Heart left ventricle (tissue), 16 donors: ENCODE measurements around the gene TRABD2A. TPM values are rescaled to one million over a fixed set of nuclear protein-coding genes. Genes with fewer than 3 reads are reported as not detected.
A peak's percentile ranks its signal among the peaks of the same experiment; 100 is the strongest.

Experiments used
- ATAC-seq, 4 donors: fragments of 200-7000 bp; cut with Tn5 transposase; one replicate each; pipeline ENCODE4 v1.9.1; 2020 to 2022; ENCODE audit warnings: moderate library complexity in 4 of 4, mild to moderate bottlenecking in 3 of 4, moderate number of reproducible peaks in 1 of 4
- DNase-seq, 5 donors: peaks; one replicate each; pipeline ENCODE4 v3.0.0-alpha.2; 2020
- H3K27ac ChIP-seq, 12 donors: fragments of 200-600 bp; sonication (generic) in 4 of 12; one replicate each; pipeline versions ENCODE4 v1.5.0 to v1.8.0; 2016 to 2022; ENCODE audit warnings: mild to moderate bottlenecking in 2 of 12
- H3K27me3 ChIP-seq, 9 donors: fragments of 200-600 bp; sonication (generic) in 2 of 9; one replicate each; pipeline versions ENCODE4 v1.5.1 to v1.8.0; 2016 to 2022; ENCODE audit warnings: mild to moderate bottlenecking in 3 of 9
- H3K36me3 ChIP-seq, 9 donors: fragments of 200-600 bp; sonication (generic) in 2 of 9; one replicate each; pipeline versions ENCODE4 v1.5.0 to v1.8.0; 2018 to 2022; ENCODE audit warnings: mild to moderate bottlenecking in 2 of 9
- H3K4me1 ChIP-seq, 12 donors: fragments of 200-600 bp; sonication (generic) in 4 of 12; one replicate each; pipeline versions ENCODE4 v1.5.0 to v1.8.0; 2016 to 2022; ENCODE audit warnings: mild to moderate bottlenecking in 3 of 12
- H3K4me3 ChIP-seq, 12 donors: fragments of 200-600 bp; sonication (generic) in 4 of 12; one replicate each; pipeline versions ENCODE4 v1.5.0 to v1.8.0; 2017 to 2022; ENCODE audit warnings: mild to moderate bottlenecking in 9 of 12, moderate library complexity in 4 of 12
- H3K9me3 ChIP-seq, 12 donors: fragments of 200-600 bp; sonication (generic) in 4 of 12; one replicate each; pipeline versions ENCODE4 v1.5.0 to v1.8.0; 2016 to 2022; ENCODE audit warnings: mild to moderate bottlenecking in 1 of 12
- CTCF ChIP-seq, 12 donors: fragments of 200-600 bp; sonication (generic) in 4 of 12; IDR thresholded peaks; one replicate each; pipeline versions ENCODE4 v1.5.0 to v1.8.0; 2018 to 2022; ENCODE audit warnings: antibody characterized with exemption in 12 of 12, mild to moderate bottlenecking in 5 of 12
- POLR2A ChIP-seq, 2 donors: fragments of 450-650 bp; IDR thresholded peaks; one replicate each; pipeline ENCODE4 v1.6.1; 2017; ENCODE audit warnings: antibody characterized with exemption in 2 of 2, mild to moderate bottlenecking in 2 of 2, moderate library complexity in 2 of 2
- WGBS, 4 donors: extraction: QIAGEN DNeasy Blood & Tissue Kit in 2 of 4; methylation state at CpG; one replicate each; pipeline versions ENCODE4 v1.1.5 to v1.1.7; 2013 to 2018; 5-methylcytosine and 5-hydroxymethylcytosine counted together
- intact Hi-C, 10 donors: fragments of 100-400 bp; cut with DNase I; formaldehyde crosslinking; loops; one replicate each; pipeline versions ENCODE4 v1.11.1 to v1.14.2; 2022
- polyA plus RNA-seq, 2 donors: library from polyadenylated mRNA; stranded (reverse); fragments of 200-250 nt; gene quantifications; one replicate each; pipeline ENCODE4 v1.2.3, GENCODE V29; 2013
- total RNA-seq, 9 donors: library from RNA; depleted of rRNA in 2 of 9; stranded (reverse); fragments of >200 nt in 2 of 9; fragmentation: NEBNext Ultra II Directional in 3 of 9; extraction: Animal tissue kit (Norgen Biotek cat#: 25700) in 3 of 9; gene quantifications; one replicate each; pipeline versions ENCODE4 v1.1.0 to v1.2.4, GENCODE V29; 2016 to 2023
- donor health status: ischemic (EF 13 %, LVEDD 7.1; RV severe dilation, severe dysfunction).
- donor health status: healthy with polysubstance abuse.
- donor health status: DM: no; HTN: yes; CAD: no.
- donor health status: DM: no; HTN: no; CAD: no.
- donor health status: ischemic (EF 25% LVEDD 6.9; RV normal size, moderate dysfunction).
- donor health status: ischemic (EF 25% LVEDD 5.7; RV mildly dilated, moderate dysfunction).
- donor health status: healthy.
- donor health status: DM: yes; HTN: yes; CAD: no.
- donor health status: ischemic (EF 35%, LVEDD 5.7; RV mildly dilated, moderate dysfunction).
- donor health status: nonischemic (EF 11% LVEDD 7.7; RV severe dilation, severe dysfunction).
- donor health status: DM: yes; HTN: yes; CAD: no.
- donor health status: PGD.
- donor health status: ischemic (EF 29% LVEDD 5.4; RV normal size, mild dysfunction).
- donor health status: nonischemic (EF 23%, LVEDD 6.1; RV moderate dilation, normal function).

TRABD2A gene
- total and polyA plus RNA-seq, 11 donors = 0.42 to 3.9 (median 0.97) TPM; not detected in 1

DNA sequence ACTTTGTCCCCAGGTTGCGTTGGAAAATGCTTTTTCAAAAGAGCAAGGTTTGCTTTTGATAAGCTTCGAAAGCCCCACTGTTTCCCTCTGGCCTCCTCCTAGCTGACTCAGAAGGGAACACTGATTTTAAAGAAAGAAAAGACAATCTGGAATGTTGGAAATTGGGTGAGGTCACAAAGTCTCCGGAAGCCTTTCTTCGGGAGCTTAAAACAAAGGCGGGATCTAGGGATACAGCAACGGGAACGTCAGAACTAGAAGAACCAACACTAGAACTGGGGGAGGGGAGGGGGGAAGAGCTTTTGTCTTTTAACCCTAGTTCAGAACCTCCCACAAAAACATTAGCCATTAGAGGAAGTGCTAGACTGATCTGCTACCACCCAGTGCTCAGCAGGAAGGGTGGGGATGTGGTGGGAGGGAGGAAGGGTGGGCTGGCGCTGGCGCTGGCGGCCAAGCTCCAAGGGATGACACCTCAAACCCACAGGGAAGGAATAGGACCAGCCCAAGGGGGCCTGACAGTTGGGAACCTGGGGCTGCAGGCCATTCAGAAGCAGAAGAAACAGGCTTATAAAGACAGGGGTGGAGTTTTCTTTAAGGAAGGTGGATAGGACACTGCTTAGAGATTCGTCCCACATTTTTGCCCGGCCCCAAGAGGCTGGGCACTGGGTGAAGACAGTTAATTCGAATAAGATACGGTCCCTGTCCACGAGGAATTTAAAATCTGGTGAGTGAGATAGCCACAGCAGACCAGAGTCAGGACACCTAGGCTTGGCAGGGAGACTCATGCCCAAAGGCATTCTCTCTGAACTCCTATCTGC, 26.2 kb upstream of the TRABD2A start:
- intact Hi-C loops = loop anchor here in 4 of 10 donors (1.0 to 2.0 kb wide), 2 partner anchors 17 to 18 kb away; no protein-coding TSS in a partner anchor

DNA sequence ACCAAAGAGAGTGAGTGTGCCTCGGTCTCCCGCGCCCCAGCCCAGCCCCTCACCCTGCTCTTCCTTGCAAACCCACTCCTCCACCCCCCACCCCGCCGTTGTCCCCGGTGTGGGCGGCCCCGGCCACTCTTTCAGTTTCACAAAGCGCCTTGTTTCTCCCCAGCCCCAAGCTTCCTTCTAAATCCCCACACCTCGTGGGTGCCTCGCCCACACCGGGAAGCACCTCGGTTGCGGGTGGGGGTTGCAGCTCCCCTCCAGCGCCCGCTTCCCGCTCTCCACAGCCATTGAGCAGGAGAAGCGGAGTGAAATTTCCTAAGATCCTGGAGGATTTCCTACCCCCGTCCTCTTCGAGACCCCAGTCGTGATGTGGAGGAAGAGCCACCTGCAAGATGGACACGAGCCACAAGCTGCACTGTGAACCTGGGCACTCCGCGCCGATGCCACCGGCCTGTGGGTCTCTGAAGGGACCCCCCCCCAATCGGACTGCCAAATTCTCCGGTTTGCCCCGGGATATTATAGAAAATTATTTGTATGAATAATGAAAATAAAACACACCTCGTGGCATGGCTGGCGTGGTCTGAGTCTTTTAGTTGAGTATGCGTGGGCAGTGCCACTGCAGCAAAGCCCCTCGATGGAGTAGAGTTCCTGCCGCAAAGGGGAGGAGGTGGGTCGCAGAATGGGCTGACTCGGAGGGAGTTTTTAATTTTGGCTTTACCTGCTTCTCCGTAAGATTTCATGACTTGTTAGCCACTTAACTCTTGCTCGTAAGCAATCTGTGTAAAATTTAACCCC, 25.4 kb upstream of the TRABD2A start:
- TF ChIP-seq POLR2A (IDR thresholded peaks at IDR 0.05) = no peak
- TF ChIP-seq CTCF (IDR thresholded peaks at IDR 0.05) = no peak
- H3K36me3 ChIP-seq = peaks cover 0 to 8% (median 0%) of the 10 kb centered on the region in 9 donors
- H3K4me1 ChIP-seq = peaks cover 0 to 36% (median 6%) of the 10 kb centered on the region in 12 donors
- H3K4me3 ChIP-seq = peak overlapping the region; percentile 72 to 100 (median 94)
- 2 to 3% (median 3%) methylated on average over 34 to 38 of the region's 38 CpGs for WGBS, 4 donors
- H3K9me3 ChIP-seq = peaks cover 0 to 4% (median 0%) of the 10 kb centered on the region in 12 donors
- intact Hi-C loops = loop anchor here in 4 of 10 donors (1.0 to 2.0 kb wide), 2 partner anchors 18 kb away; no protein-coding TSS in a partner anchor
- no peaks in the 10 kb centered on the region for H3K27me3 ChIP-seq
- peak overlapping the region; percentile 94 to 100 (median 98) for H3K27ac ChIP-seq
- DNase-seq (peak in 4 of 5 donors; percentile 46 to 81 (median 55)), ATAC-seq (peak in 3 of 4 donors; percentile 1 to 11 (median 5))

More for the DNA sequence above, 26.2 kb upstream of the TRABD2A start:
- H3K4me1 ChIP-seq = peaks cover 0 to 36% (median 6%) of the 10 kb centered on the region in 12 donors
- ATAC-seq (peak; percentile 57 to 81 (median 69)), DNase-seq (peak; percentile 77 to 88 (median 81))
- TF ChIP-seq POLR2A (IDR thresholded peaks at IDR 0.05) (peak in 1 of 2 donors; percentile 59), CTCF (IDR thresholded peaks at IDR 0.05) (no peak)
- H3K36me3 ChIP-seq = peaks cover 0 to 8% (median 0%) of the 10 kb centered on the region in 9 donors
- WGBS, 4 donors = 28 to 45% (median 37%) methylated on average over 15 of the region's 15 CpGs
- peak overlapping the region; percentile 72 to 100 (median 94) for H3K4me3 ChIP-seq
- peaks cover 0 to 4% (median 0%) of the 10 kb centered on the region in 12 donors for H3K9me3 ChIP-seq
- H3K27me3 ChIP-seq = no peaks in the 10 kb centered on the region
- peak overlapping the region; percentile 94 to 100 (median 98) for H3K27ac ChIP-seq

DNA sequence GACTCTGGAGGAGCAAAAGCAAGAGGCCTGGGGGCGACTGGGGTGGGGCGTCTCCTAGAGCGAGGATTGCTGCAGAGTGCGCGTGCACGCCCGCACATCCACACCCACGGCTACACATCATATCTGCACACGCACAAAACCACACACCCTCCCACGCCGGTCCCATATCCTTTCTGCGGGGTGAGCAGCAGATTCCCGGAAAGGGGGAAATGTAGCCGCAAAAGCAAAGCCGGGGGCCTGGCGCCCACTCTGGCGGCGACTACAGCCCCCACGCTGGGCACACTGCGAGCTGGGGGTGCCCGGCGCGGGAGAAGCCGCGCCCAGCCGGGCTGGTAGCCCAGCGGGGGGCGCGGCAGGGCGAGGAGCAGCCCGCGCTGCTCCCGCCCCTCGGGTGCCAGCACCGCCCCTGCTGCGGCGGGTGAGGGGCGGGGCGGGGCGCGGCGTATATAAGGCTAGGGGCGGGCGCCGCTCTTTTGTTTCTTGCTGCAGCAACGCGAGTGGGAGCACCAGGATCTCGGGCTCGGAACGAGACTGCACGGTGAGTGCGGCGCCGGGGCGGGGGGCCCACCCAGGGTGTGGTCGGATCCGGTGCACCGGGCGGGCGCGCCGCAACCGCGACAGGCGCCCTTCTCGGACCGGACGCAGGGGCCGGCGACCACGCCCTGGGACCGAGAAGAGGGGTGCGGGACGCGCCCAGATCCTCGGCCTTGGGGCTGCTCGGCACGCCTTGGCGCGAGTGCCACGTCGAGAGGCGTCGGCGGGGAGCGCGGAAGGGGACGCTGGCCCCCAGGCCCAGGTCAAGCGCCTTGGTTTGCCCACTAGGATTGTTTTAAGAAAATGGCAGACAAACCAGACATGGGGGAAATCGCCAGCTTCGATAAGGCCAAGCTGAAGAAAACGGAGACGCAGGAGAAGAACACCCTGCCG, 24.6 kb upstream of the TRABD2A start, which contains the start of gene TMSB10:
TMSB10 (plus strand) TSS at position 476 of the 927 bp plus-strand sequence.
- intact Hi-C loops = loop anchor here in 6 of 10 donors (1.0 to 2.0 kb wide), 5 partner anchors 19 to 65 kb away; partner anchors contain the start of gene KCMF1 (in 1 of the 6)
- DNase-seq (peak; percentile 91 to 96 (median 92)), ATAC-seq (peak; percentile 55 to 89 (median 81))
- Histone ChIP-seq H3K9me3 (no peaks in the 10 kb centered on the region), H3K4me1 (peaks cover 0 to 39% (median 6%) of the 10 kb centered on the region in 12 donors), H3K4me3 (peak within 1 kb of the TSS; percentile 72 to 100 (median 94)), H3K36me3 (peaks cover 0 to 8% (median 0%) of the 10 kb centered on the region in 9 donors), H3K27ac (peak within 1 kb of the TSS; percentile 94 to 100 (median 98)), H3K27me3 (no peaks in the 10 kb centered on the region)
- TF ChIP-seq CTCF (IDR thresholded peaks at IDR 0.05) = peak in 7 of 12 donors; percentile 19 to 51 (median 29)
- TF ChIP-seq POLR2A (IDR thresholded peaks at IDR 0.05) = peak in 1 of 2 donors; percentile 91
- WGBS, 4 donors = 0 to 1% (median 0%) methylated on average over 47 to 94 of the region's 94 CpGs
